SK-N-SH treated with all-trans-retinoic acid at 6 μM for 48 hours (cell line): ENCODE measurements around the gene PTOV1.

Source experiments
- ATAC-seq: fragments of 200-7000 bp; cut with Tn5 transposase; 3 replicates; pipeline ENCODE4 v1.9.1; 2020; ENCODE audit warnings: mild to moderate bottlenecking, moderate library complexity
- ARNTL ChIP-seq: fragments of 450-650 bp; formaldehyde crosslinking; IDR thresholded peaks from 2 replicates; pipeline ENCODE4 v1.5.0; 2020; ENCODE audit warnings: low read depth, mild to moderate bottlenecking, moderate library complexity, borderline replicate concordance
- BACH2 ChIP-seq: fragments of 250-450 bp; sonication (Bioruptor Pico); IDR thresholded peaks from 2 replicates; pipeline ENCODE4 v1.9.0; 2021; ENCODE audit warnings: mild to moderate bottlenecking, borderline replicate concordance
- CSDC2 ChIP-seq: fragments of 250-450 bp; sonication (Bioruptor Pico); IDR thresholded peaks from 2 replicates; pipeline ENCODE4 v1.5.0; 2020; ENCODE audit warnings: mild to moderate bottlenecking, moderate library complexity
- CSRNP3 ChIP-seq: fragments of 250-450 bp; sonication (Bioruptor Pico); IDR thresholded peaks from 2 replicates; pipeline ENCODE4 v1.5.1; 2021; ENCODE audit warnings: mild to moderate bottlenecking, moderate library complexity
- ESRRG ChIP-seq: fragments of 250-450 bp; sonication (Bioruptor Pico); IDR thresholded peaks from 2 replicates; pipeline ENCODE4 v1.6.1; 2021; ENCODE audit warnings: mild to moderate bottlenecking
- GLIS3 ChIP-seq: fragments of 250-450 bp; sonication (Bioruptor Pico); IDR thresholded peaks from 2 replicates; pipeline ENCODE4 v1.5.0; 2020; ENCODE audit warnings: mild to moderate bottlenecking, moderate library complexity
- ISL1 ChIP-seq: fragments of 250-450 bp; sonication (Bioruptor Pico); IDR thresholded peaks from 2 replicates; pipeline ENCODE4 v2.1.2; 2022; ENCODE audit warnings: mild to moderate bottlenecking, moderate library complexity
- OSR1 ChIP-seq: fragments of 250-450 bp; sonication (Bioruptor Pico); IDR thresholded peaks from 2 replicates; pipeline ENCODE4 v1.8.0; 2022; ENCODE audit warnings: moderate library complexity, mild to moderate bottlenecking, inconsistent platforms
- PATZ1 ChIP-seq: fragments of 250-450 bp; sonication (Bioruptor Pico); IDR thresholded peaks from 2 replicates; pipeline ENCODE4 v1.8.0; 2020; ENCODE audit warnings: mild to moderate bottlenecking, moderate library complexity, borderline replicate concordance
- POU6F1 ChIP-seq: fragments of 250-450 bp; sonication (Bioruptor Pico); IDR thresholded peaks from 2 replicates; pipeline ENCODE4 v1.8.0; 2021; ENCODE audit warnings: low read depth, mild to moderate bottlenecking, moderate library complexity, borderline replicate concordance
- PPARA ChIP-seq: fragments of 250-450 bp; sonication (Bioruptor Pico); IDR thresholded peaks from 2 replicates; pipeline ENCODE4 v1.5.0; 2020; ENCODE audit warnings: mild to moderate bottlenecking, borderline replicate concordance
- RARB ChIP-seq: fragments of 250-450 bp; sonication (Bioruptor Pico); IDR thresholded peaks from 2 replicates; pipeline ENCODE4 v1.8.0; 2021; ENCODE audit warnings: mild to moderate bottlenecking, moderate library complexity
- TCF4 ChIP-seq: fragments of 250-450 bp; sonication (Bioruptor Pico); IDR thresholded peaks from 2 replicates; pipeline ENCODE4 v1.8.0; 2021; ENCODE audit warnings: mild to moderate bottlenecking, moderate library complexity, borderline replicate concordance
- TOX ChIP-seq: fragments of 250-450 bp; sonication (Bioruptor Pico); IDR thresholded peaks from 2 replicates; pipeline ENCODE4 v1.8.0; 2021; ENCODE audit warnings: mild to moderate bottlenecking, moderate library complexity, borderline replicate concordance
- TSHZ2 ChIP-seq: fragments of 250-450 bp; sonication (Bioruptor Pico); IDR thresholded peaks from 2 replicates; pipeline ENCODE4 v1.5.0; 2020; ENCODE audit warnings: mild to moderate bottlenecking, moderate library complexity
- ZC3H10 ChIP-seq: fragments of 250-450 bp; sonication (Bioruptor Pico); IDR thresholded peaks from 2 replicates; pipeline ENCODE4 v1.5.1; 2021; ENCODE audit warnings: mild to moderate bottlenecking, moderate library complexity
- ZFP3 ChIP-seq: fragments of 250-450 bp; sonication (Bioruptor Pico); IDR thresholded peaks from 2 replicates; pipeline ENCODE4 v1.5.0; 2020; ENCODE audit warnings: mild to moderate bottlenecking, moderate library complexity
- ZFP30 ChIP-seq: fragments of 450-650 bp; formaldehyde crosslinking; IDR thresholded peaks from 2 replicates; pipeline ENCODE4 v1.5.0; 2022; ENCODE audit warnings: mild to moderate bottlenecking, moderate library complexity
- ZNF565 ChIP-seq: fragments of 450-650 bp; formaldehyde crosslinking; conservative IDR thresholded peaks from 2 replicates; pipeline ENCODE4 v1.5.0; 2020; ENCODE audit warnings: low read depth, mild to moderate bottlenecking, moderate library complexity
- ZNF70 ChIP-seq: fragments of 450-650 bp; formaldehyde crosslinking; IDR thresholded peaks from 2 replicates; pipeline ENCODE4 v1.5.0; 2020; ENCODE audit warnings: mild to moderate bottlenecking, moderate library complexity
- ZNF8 ChIP-seq: fragments of 450-650 bp; formaldehyde crosslinking; IDR thresholded peaks from 2 replicates; pipeline ENCODE4 v1.5.0; 2020; ENCODE audit warnings: mild to moderate bottlenecking, moderate library complexity
- TF ChIP-seq, protein P1 (sequence below): fragments of 250-450 bp; sonication (Bioruptor Pico); IDR thresholded peaks from 2 replicates; pipeline ENCODE4 v1.5.1; 2020; ENCODE audit warnings: low read depth, mild to moderate bottlenecking, moderate library complexity

PTOV1 gene

DNA sequence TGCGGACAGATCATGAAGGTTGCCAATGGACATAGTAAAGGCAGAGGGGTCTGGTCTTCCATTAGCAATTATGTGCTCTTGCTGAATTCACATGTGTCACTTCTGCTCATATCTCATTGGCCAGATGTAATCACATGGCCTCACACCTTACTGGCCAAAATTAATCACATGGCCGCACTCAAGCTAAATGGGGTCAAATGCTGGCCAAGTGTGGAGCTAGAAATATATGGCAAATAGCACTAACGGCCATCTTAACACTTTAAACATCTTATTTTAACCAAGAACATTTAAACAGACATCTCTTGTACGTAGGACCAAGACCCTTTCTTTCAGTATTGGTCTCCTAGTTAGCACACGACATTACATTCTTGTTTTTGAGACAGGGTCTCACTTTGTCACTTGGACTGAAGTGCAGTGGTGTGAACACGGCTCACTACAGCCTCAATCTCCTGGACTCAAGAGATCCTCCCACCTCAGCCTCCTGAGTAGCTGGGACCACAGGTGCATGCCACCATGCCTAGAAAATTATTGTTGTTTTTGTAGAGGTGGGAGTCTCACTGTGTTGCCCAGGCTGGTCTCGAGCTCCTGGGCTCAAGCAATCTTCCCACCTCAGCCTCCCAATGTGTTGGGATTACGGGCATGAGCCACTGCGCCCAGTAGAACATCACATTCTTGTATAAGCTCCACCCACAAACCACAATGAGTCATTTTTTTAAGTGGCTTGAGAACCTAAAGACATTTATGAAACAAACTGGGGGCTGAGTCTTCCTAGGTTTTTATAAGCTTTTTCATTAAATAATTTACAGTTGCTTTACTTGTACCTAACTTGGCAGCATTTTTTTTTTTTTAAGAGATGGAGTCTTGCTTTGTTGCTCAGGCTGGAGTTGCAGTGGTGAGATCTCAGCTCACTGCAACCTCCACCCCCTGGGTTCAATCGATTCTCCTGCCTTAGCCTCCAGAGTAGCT, 2.9 kb upstream of the PTOV1 start:
- ATAC-seq: 0 out of 3 replicates have a peak, but pooled peaks have one; percentile 4
- TF ChIP-seq ZFP30: no peak
- no peak for TF ChIP-seq CSRNP3 (CRISPR knock-in tag)
- TF ChIP-seq PPARA (CRISPR knock-in tag): no peak
- TF ChIP-seq CSDC2 (CRISPR knock-in tag): no peak
- TF ChIP-seq GLIS3 (CRISPR knock-in tag): no peak

GRCh38 chr19:49848938-49849337, 2.0 kb upstream of the PTOV1 start:
- TF ChIP-seq ESRRG (CRISPR knock-in tag) (no peak), PATZ1 (CRISPR knock-in tag) (no peak), TSHZ2 (no peak), TCF4 (CRISPR knock-in tag) (no peak), BACH2 (CRISPR knock-in tag) (no peak), ZNF70 (CRISPR knock-in tag) (no peak), ISL1 (no peak), CSDC2 (CRISPR knock-in tag) (no peak), CSRNP3 (CRISPR knock-in tag) (no peak), POU6F1 (CRISPR knock-in tag) (no peak), ZC3H10 (CRISPR knock-in tag) (no peak), ZNF565 (CRISPR knock-in tag) (no peak)
- no peak for ATAC-seq

GRCh38 chr19:49849433-49850220, 1.3 kb upstream of the PTOV1 start:
- ATAC-seq: no peak
- TF ChIP-seq PPARA (CRISPR knock-in tag) (no peak), GLIS3 (CRISPR knock-in tag) (no peak), ZFP3 (no peak), TOX (CRISPR knock-in tag) (no peak), CSDC2 (CRISPR knock-in tag) (no peak), TCF4 (CRISPR knock-in tag) (no peak), ARNTL (CRISPR knock-in tag) (no peak), ZNF70 (CRISPR knock-in tag) (no peak), ZC3H10 (CRISPR knock-in tag) (no peak), PATZ1 (CRISPR knock-in tag) (no peak), ZNF8 (CRISPR knock-in tag) (no peak), OSR1 (CRISPR knock-in tag) (no peak), RARB (CRISPR knock-in tag) (no peak), ESRRG (CRISPR knock-in tag) (no peak)
- TF ChIP-seq, protein P1, sequence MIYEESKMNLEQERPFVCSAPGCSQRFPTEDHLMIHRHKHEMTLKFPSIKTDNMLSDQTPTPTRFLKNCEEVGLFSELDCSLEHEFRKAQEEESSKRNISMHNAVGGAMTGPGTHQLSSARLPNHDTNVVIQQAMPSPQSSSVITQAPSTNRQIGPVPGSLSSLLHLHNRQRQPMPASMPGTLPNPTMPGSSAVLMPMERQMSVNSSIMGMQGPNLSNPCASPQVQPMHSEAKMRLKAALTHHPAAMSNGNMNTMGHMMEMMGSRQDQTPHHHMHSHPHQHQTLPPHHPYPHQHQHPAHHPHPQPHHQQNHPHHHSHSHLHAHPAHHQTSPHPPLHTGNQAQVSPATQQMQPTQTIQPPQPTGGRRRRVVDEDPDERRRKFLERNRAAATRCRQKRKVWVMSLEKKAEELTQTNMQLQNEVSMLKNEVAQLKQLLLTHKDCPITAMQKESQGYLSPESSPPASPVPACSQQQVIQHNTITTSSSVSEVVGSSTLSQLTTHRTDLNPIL (CRISPR knock-in tag): no peak
